Common myeloid progenitor, CD34-positive (primary cell): Measurements from ENCODE around the gene CACNB3. TPM values are rescaled to one million over a fixed set of nuclear protein-coding genes. Genes with fewer than 3 reads are reported as not detected.
A peak's percentile ranks its signal among the peaks of the same experiment; 100 is the strongest.

Experiments
- CTCF ChIA-PET: fragments of 350-600 bp; sonication (Branson Sonifier 250); formaldehyde crosslinking; loops from one replicate; lab custom pipeline; 2021; ENCODE audit warnings: antibody characterized with exemption; lab: Charles Lee
- POLR2A ChIA-PET: fragments of 350-600 bp; sonication (Branson Sonifier 250); formaldehyde crosslinking; loops from one replicate; lab custom pipeline; 2021; ENCODE audit warnings: antibody characterized with exemption; lab: Charles Lee
- DNase-seq, 3 donors: peaks; one replicate each; pipeline versions ENCODE4 v3.0.0 to v3.0.0-alpha.2; 2013
- H3K27ac ChIP-seq, 2 experiments: 1 replicate in 1 of 2; 2 replicates in 1 of 2; pipeline ENCODE4 v1.7.0; 2013; ENCODE audit warnings: inconsistent platforms in 2 of 2, low read length in 2 of 2, mild to moderate bottlenecking in 2 of 2, low read depth in 1 of 2, moderate library complexity in 1 of 2; ENCODE audit not compliant: severe bottlenecking in 2 of 2, insufficient read depth in 1 of 2, poor library complexity in 1 of 2
- H3K27me3 ChIP-seq, 5 experiments: replicated peaks in 2 of 5; 1 replicate in 3 of 5; 2 replicates in 2 of 5; pipeline versions ENCODE4 v1.6.1 to v1.7.0; 2013; ENCODE audit warnings: low read length in 4 of 5, mild to moderate bottlenecking in 2 of 5, moderate library complexity in 2 of 5, inconsistent platforms in 1 of 5; ENCODE audit not compliant: insufficient read depth in 5 of 5, control insufficient read depth in 4 of 5
- H3K36me3 ChIP-seq, 4 experiments: 1 replicate in 2 of 4; 2 replicates in 2 of 4; pipeline versions ENCODE4 v1.6.1 to v1.7.0; 2013; ENCODE audit warnings: low read length in 3 of 4, control low read depth in 1 of 4, mild to moderate bottlenecking in 1 of 4; ENCODE audit not compliant: control insufficient read depth in 4 of 4, insufficient read depth in 4 of 4
- H3K4me1 ChIP-seq, 4 experiments: 1 replicate in 3 of 4; 2 replicates in 1 of 4; pipeline versions ENCODE4 v1.6.1 to v1.7.1; 2013; ENCODE audit warnings: low read length in 3 of 4, mild to moderate bottlenecking in 3 of 4, control low read depth in 1 of 4, inconsistent platforms in 1 of 4, moderate library complexity in 1 of 4; ENCODE audit not compliant: control insufficient read depth in 4 of 4, insufficient read depth in 4 of 4; ENCODE audit errors: control extremely low read depth in 1 of 4
- H3K4me3 ChIP-seq, 7 experiments: 1 replicate in 4 of 7; 2 replicates in 3 of 7; pipeline versions ENCODE4 v1.5.1 to v1.7.0; 2013; ENCODE audit warnings: mild to moderate bottlenecking in 7 of 7, low read length in 6 of 7, moderate library complexity in 6 of 7, inconsistent platforms in 2 of 7, low read depth in 2 of 7, control low read depth in 1 of 7; ENCODE audit not compliant: insufficient read depth in 4 of 7, control insufficient read depth in 1 of 7; ENCODE audit errors: extremely low read depth in 1 of 7
- H3K9me3 ChIP-seq, 5 experiments: 1 replicate in 4 of 5; 2 replicates in 1 of 5; pipeline versions ENCODE4 v1.6.1 to v1.7.1; 2013; ENCODE audit warnings: low read length in 4 of 5, mild to moderate bottlenecking in 2 of 5, inconsistent platforms in 1 of 5, low read depth in 1 of 5, moderate library complexity in 1 of 5; ENCODE audit not compliant: control insufficient read depth in 4 of 5, insufficient read depth in 2 of 5; ENCODE audit errors: control extremely low read depth in 1 of 5
- WGBS: methylation state at CpG from one replicate; pipeline ENCODE4 v1.1.5; 2013; ENCODE audit not compliant: insufficient coverage; 5-methylcytosine and 5-hydroxymethylcytosine counted together
- polyA plus RNA-seq: library from polyadenylated mRNA; unstranded; fragments of 120-200 nt; gene quantifications from one replicate; pipeline ENCODE4 v1.2.1, GENCODE V29; 2013

CACNB3 gene
- 17.0 TPM for polyA plus RNA-seq

DNA sequence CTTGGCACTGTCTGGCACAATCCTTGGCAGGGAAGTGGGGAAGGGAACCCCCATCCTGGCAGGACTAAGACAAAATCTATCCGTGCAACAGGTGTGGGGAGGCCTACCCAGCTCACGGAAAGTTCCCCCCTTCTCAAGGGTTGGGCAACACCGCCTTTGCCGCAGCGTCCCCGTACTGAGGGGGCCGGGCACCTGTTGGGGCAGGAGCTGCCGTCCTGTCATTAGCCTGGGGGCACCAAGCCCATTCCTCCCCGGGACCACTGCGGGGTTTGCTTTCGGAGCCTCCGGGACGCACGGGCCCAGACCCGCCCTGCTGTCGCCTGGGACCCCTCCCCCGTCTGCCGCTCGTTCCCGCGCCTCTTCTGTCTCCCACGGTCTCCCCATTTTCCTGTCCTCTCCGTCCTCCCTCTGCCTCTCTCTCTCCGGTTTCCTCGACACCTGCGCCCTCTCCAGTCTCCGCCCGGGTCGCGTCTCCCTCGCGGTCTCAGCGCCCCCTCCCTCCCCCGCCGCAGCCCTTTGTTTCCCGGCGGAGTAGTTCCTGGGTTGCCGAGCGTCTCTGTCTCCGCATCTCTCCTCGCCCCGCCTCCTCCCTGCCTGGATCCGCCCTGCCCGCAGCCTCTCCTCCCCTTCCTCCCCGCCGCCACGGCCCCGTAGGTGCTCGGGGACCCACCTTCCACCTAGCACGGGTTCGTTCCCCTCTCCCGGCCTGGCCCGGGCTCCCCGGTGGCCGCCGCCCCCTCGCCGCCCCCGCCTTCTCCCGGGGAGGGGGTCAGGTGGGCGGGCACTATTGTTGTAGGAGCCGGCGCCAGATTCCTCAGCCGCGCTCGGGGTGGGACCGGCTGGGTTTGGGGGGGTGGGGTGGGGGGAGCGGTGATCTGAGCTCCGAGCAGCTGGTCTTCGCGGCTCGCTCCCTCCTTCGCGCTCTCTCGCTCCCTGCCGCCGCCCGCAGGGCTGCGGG lies at the start of gene CACNB3:
TSS of gene CACNB3 (plus strand) at position 624 of the 958 bp plus-strand sequence. CDS start 434 bp downstream, outside the sequence.
- Histone ChIP-seq H3K27me3 (peaks cover 0 to 9% (median 0%) of the 10 kb centered on the region in 5 experiments), H3K27ac (no peak within 1 kb of the TSS), H3K4me3 (peak within 1 kb of the TSS; percentile 53 to 89 (median 67)), H3K36me3 (no peaks in the 10 kb centered on the region), H3K4me1 (peaks cover 0 to 52% (median 36%) of the 10 kb centered on the region in 4 experiments), H3K9me3 (no peaks in the 10 kb centered on the region)
- under 1% methylated on average over 62 of the region's 79 CpGs for WGBS
- ChIA-PET POLR2A (no interaction called here), CTCF (interaction anchor here (0.6 to 4.7 kb wide), 3 partner anchors 8 to 21 kb away, joined by 3 to 37 read pairs (median 3); no protein-coding TSS in a partner anchor)
- DNase-seq, result peak in 2 of 3 donors; percentile 57 to 72

DNA sequence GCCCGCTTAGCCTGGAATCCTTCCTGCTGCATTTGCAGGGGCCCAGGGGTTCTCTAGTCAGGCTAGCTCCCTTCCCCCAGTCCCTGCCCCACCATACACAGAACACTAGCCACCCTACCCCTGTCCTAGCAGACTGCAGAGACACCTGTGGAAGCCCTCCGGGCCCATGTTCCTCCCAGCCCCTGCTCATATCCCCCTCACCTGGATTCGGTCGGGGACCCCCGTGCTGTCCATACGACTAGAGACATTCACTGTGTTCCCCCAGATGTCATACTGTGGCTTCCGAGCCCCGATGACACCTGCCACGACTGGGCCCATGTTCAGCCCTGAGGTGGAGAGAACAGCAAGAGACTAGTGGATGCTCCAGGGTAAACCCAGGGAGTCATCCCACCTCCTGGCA lies 49.6 kb upstream of the CACNB3 start:
- ChIA-PET POLR2A (no interaction called here), CTCF (interaction anchor here (0.9 to 15.0 kb wide), 4 partner anchors 11 to 24 kb away, joined by 3 to 119 read pairs (median 8); partner anchors contain the start of gene ADCY6)
- no peak for DNase-seq
- Histone ChIP-seq H3K36me3 (peaks cover 0 to 46% (median 24%) of the 10 kb centered on the region in 4 experiments), H3K27me3 (no peaks in the 10 kb centered on the region), H3K9me3 (no peaks in the 10 kb centered on the region), H3K4me3 (no peak overlapping the region), H3K4me1 (peaks cover 4 to 44% (median 18%) of the 10 kb centered on the region in 4 experiments), H3K27ac (no peak overlapping the region)
- 96% methylated on average over 9 of the region's 9 CpGs for WGBS

DNA sequence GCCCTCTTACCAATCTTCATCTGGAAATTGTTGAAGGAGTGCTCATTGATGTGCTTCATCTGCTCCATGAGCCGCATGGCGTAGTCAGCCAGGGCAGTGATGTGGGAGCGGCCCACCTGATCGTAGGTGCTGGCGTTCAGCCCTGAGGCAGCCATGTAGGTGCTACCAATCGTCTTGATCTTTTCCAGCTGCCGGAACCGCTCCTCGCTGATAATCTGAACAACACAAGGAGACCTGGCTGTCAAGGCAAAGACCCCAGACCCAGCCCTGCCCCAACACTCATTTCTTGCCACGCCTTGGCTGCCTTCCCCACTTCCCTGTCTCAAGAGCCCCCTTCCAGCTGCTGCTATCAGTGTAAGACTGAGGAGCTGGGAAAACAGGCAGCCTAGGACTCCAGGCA lies 47.5 kb upstream of the CACNB3 start:
- 100% methylated on average over 8 of the region's 10 CpGs for WGBS
- Histone ChIP-seq H3K4me3 (no peak overlapping the region), H3K36me3 (peaks cover 0 to 66% (median 30%) of the 10 kb centered on the region in 4 experiments), H3K27me3 (no peaks in the 10 kb centered on the region), H3K4me1 (peaks cover 1 to 31% (median 12%) of the 10 kb centered on the region in 4 experiments), H3K27ac (no peak overlapping the region), H3K9me3 (no peaks in the 10 kb centered on the region)
- no peak for DNase-seq
- ChIA-PET POLR2A (no interaction called here), CTCF (interaction anchor here (1.0 to 15.0 kb wide), 3 partner anchors 9 to 44 kb away, joined by 4 to 119 read pairs (median 14); partner anchors contain the start of gene ADCY6)

DNA sequence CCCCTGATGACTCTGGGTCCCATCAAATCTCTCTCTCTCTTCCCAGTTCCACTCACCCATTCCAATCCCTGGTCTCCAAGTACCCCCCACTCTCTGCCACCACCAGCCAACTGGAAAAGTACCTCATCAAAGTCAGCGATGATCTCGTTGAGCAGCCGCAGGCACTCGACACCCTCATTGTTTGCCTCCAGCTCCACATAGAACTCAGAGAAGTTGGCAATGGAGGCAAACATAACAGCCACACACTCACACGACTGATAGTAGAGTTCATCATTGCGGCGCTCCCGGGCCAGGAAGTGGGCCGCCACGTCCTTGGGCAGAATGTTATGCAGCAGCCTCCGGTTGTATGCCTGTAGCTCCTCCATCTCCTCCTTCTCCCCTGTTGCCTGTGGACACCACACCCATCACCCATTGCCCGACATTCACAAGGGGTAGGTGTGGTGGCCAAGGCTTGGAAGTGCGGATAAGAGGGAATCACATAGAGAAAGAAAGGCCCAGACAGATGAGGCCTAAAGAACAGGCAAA lies 46.6 kb upstream of the CACNB3 start:
- Histone ChIP-seq H3K4me1 (peaks cover 0 to 22% (median 4%) of the 10 kb centered on the region in 4 experiments), H3K4me3 (no peak overlapping the region), H3K36me3 (peaks cover 0 to 74% (median 34%) of the 10 kb centered on the region in 4 experiments), H3K9me3 (no peaks in the 10 kb centered on the region), H3K27ac (no peak overlapping the region), H3K27me3 (no peaks in the 10 kb centered on the region)
- CTCF ChIA-PET, result interaction anchor here (1.0 to 15.0 kb wide), 5 partner anchors 10 to 66 kb away, joined by 3 to 119 read pairs (median 4); partner anchors contain the start of gene ADCY6
- DNase-seq, result no peak
- WGBS, result 100% methylated on average over 12 of the region's 13 CpGs
- POLR2A ChIA-PET, result no interaction called here

DNA sequence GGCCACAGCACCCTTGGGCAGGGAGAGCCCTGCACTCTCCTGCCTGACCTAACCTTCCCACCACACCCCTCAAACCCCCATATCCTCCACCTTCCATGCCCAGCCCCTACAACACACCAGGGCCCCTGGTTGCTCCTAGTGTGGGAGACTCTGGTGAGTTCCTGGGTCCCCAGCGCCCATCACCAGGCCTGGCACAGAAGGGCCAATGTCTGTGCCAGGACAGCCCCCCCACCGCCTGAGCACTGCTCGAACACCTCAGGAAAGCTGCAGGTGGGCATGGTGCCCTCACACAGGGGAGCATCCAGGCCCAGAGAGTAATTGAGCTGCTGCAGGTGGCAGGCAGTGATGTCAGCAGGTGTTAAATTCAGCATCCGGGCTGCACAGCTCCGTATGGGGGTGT lies 44.6 kb upstream of the CACNB3 start:
- H3K27ac ChIP-seq, result no peak overlapping the region
- no peaks in the 10 kb centered on the region for H3K9me3 ChIP-seq
- no peak for DNase-seq
- H3K36me3 ChIP-seq, result peaks cover 0 to 81% (median 33%) of the 10 kb centered on the region in 4 experiments
- peaks cover 0 to 2% (median under 1%) of the 10 kb centered on the region in 4 experiments for H3K4me1 ChIP-seq
- WGBS, result 95% methylated on average over 5 of the region's 5 CpGs
- H3K4me3 ChIP-seq, result no peak overlapping the region
- H3K27me3 ChIP-seq, result no peaks in the 10 kb centered on the region
- ChIA-PET CTCF (interaction anchor here (1.2 to 15.0 kb wide), 4 partner anchors 11 to 41 kb away, joined by 3 to 119 read pairs (median 6); partner anchors contain the start of gene ADCY6), POLR2A (no interaction called here)

DNA sequence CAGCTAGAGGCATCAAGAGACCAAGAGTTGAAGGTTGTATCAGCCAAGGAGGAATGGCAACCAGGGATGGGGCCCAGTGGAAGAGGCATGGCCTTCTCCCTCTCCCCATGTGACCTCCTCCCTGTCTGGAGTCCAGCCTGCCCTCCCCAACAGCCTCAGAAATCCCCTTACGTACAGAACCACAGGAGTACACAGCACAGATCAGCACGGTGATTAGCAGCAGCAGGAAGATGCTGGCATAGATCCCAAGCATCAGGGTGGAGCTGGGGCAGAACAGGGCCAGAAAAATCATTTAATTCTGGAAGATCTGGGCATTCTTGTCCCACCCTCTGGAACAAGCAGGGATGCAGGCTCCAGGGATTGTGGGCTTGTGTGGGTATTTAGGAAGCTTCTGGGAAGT lies 43.8 kb upstream of the CACNB3 start:
- no CpG with 5 or more reads among the region's 2 CpGs for WGBS
- ChIA-PET CTCF (interaction anchor here (1.4 to 15.0 kb wide), 2 partner anchors 18 to 21 kb away, joined by 3 to 119 read pairs; partner anchors contain the start of gene ADCY6), POLR2A (no interaction called here)
- no peak overlapping the region for H3K4me3 ChIP-seq
- no peak overlapping the region for H3K27ac ChIP-seq
- H3K4me1 ChIP-seq, result peaks cover 0 to 5% (median 5%) of the 10 kb centered on the region in 4 experiments
- no peaks in the 10 kb centered on the region for H3K27me3 ChIP-seq
- DNase-seq, result no peak
- H3K9me3 ChIP-seq, result no peaks in the 10 kb centered on the region
- H3K36me3 ChIP-seq, result peaks cover 0 to 76% (median 33%) of the 10 kb centered on the region in 4 experiments
